Measurements from ENCODE around the gene XXYLT1. TPM values are rescaled to one million over a fixed set of nuclear protein-coding genes. Genes with fewer than 3 reads are reported as not detected.
A peak's percentile ranks its signal among the peaks of the same experiment; 100 is the strongest.

Gene XXYLT1
- polyA plus RNA-seq, 3 donors from 2014 or later: 5.3 to 15.7 (median 5.6) TPM

DNA sequence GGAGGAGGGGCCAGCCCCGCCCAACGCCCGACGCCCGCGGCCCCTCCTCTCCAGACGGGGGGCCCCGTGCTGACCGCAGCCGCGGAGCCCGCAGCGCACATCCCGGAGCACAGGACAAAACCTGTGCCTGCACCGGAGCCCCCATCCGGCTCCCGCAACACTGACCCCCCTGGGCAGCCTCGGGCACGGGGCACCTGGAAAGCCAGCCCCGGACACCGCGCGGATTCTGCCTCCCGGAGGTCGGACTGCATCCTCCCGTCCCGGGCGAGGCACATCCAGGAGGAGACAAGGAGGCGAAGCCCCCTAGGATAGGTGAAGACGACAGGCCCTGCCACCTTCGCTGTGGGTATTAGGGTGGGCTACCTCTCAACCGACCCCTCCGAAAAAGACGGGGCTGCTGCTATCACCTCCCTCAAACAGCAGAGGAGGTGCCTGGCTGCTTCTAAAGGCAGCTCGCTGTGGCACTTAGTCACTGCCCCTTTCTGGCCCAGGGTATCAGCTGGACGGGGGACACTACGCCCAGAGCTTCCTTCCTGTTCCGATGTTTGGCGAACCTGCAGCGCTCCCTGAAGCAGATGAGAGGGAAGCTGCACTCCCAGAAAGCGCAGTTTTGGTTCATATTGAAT, 10.6 kb downstream of the XXYLT1 start:
- Mint-ChIP-seq H3K4me3 (peak overlapping the region; percentile 79 to 82 (median 82)), H3K27ac (peak overlapping the region; percentile 74 to 90 (median 85)), H3K27me3 (ENCODE audit: low read depth in 3 of 3) (peaks cover 6 to 10% (median 8%) of the 10 kb centered on the region in 3 donors), H3K4me1 (peaks cover 16 to 23% of the 10 kb centered on the region in 2 donors), H3K36me3 (peaks cover 0 to 3% (median 0%) of the 10 kb centered on the region in 3 donors), H3K9me3 (no peaks in the 10 kb centered on the region)
- no peak for DNase-seq

DNA sequence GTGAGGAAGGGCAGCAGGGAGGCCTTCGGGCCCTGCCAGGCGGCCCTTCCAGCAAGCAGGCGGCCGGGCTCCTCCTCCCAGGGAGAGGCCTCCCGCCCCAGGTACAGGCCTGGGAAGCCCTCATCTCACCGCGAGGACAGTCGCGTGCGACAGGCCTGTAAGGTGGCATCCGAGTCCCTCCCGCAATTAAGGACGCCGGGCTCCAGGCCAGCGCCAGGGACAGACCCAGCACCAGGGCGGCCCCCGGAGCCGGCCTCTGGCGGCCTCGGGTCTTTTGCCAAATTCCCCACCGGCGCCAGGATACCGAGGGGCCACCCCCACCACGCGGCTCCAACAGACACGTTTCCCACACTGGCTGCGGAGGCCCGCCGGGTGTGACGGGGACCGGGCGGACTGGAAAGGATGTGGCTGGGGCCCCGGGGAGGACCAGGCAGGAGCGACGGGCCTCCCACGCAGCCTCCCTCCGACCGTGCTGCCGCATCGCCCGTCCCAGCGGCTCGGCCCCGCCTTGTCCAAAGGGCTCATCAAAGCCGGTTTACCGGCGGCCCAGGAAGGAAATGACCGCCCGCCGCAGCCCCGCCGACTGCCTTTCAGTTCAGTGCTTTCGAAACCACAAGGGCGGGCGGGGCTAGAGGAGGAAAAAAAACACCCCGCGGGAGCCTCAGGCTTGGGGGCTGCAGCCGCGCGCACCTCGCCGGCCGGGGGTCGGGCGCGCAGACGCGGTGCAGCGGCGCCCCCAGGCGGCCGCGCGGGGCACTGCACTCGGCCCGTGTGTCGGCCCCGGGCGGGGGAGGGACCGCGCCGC, 11.3 kb downstream of the XXYLT1 start:
- no peaks in the 10 kb centered on the region for H3K36me3 Mint-ChIP-seq
- peaks cover 16 to 23% of the 10 kb centered on the region in 2 donors for H3K4me1 Mint-ChIP-seq
- peak; percentile 94 to 96 (median 95) for DNase-seq
- peak overlapping the region; percentile 88 to 96 (median 90) for H3K27ac Mint-ChIP-seq
- peaks cover 6 to 10% (median 8%) of the 10 kb centered on the region in 3 donors for H3K27me3 Mint-ChIP-seq (ENCODE audit: low read depth in 3 of 3)
- H3K9me3 Mint-ChIP-seq: no peaks in the 10 kb centered on the region
- peak overlapping the region; percentile 68 to 80 (median 68) for H3K4me3 Mint-ChIP-seq

DNA sequence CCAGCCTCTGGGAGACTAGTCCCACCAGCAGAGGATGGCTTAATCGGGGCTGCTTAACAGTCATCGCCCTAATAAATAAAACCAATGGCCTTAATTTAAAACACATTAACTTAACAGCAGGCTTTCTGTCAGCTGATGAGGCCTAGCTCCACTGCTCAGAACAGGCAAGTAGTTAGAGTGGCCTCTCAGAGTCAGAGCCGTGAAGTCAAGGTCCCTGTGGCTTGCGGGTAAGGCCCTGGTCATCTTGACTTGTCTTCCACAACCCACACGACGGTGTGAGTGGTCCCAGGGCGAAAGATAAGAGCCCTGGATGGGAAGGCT, 11.8 kb downstream of the XXYLT1 start:
- DNase-seq: no peak
- Mint-ChIP-seq H3K36me3 (no peaks in the 10 kb centered on the region), H3K27me3 (ENCODE audit: low read depth in 3 of 3) (peaks cover 6 to 10% (median 7%) of the 10 kb centered on the region in 3 donors), H3K4me3 (peak overlapping the region in 4 of 5 donors; percentile 29 to 70 (median 38)), H3K4me1 (peaks cover 16 to 24% of the 10 kb centered on the region in 2 donors), H3K9me3 (no peaks in the 10 kb centered on the region), H3K27ac (peak overlapping the region; percentile 90 to 96 (median 92))

DNA sequence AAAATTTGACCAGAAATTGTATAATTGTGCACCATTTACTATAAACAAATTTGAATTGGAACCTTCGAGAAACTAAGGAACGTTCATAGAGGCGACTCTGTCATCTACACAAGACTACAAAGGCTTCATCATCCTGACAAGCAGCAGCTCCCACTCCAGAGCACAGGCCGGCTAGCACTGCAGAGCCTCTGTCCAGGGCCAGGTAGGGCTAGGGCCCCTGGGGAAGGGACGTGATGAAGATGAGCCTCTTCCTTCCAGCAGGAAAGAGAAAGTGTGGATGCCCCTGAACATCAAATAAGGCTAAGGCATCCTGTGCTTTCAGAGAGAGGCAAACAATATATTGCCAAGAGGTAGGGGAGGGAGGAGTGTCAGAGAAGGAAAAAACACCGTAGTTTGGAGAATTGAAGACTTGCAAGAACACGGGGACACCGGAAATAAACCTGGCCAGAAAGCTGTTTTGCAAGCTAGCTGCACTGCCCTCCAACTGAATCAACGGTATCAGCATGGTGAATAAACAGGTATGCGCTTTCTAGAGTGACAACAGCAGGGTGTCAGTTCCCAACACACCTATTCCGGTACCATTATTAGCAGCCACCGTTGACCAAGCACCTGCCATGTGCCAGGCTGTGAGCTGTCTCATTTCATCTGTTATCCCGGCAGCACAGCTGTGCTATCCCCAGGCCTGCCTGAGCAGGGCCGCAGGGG, 12.4 kb downstream of the XXYLT1 start:
- Mint-ChIP-seq H3K9me3 (no peaks in the 10 kb centered on the region), H3K36me3 (no peaks in the 10 kb centered on the region), H3K27me3 (ENCODE audit: low read depth in 3 of 3) (peaks cover 6 to 10% (median 7%) of the 10 kb centered on the region in 3 donors), H3K4me3 (peak overlapping the region; percentile 38 to 70 (median 54)), H3K4me1 (peaks cover 16 to 24% of the 10 kb centered on the region in 2 donors), H3K27ac (peak overlapping the region; percentile 90 to 96 (median 92))
- peak in 1 of 3 donors; percentile 7 for DNase-seq

DNA sequence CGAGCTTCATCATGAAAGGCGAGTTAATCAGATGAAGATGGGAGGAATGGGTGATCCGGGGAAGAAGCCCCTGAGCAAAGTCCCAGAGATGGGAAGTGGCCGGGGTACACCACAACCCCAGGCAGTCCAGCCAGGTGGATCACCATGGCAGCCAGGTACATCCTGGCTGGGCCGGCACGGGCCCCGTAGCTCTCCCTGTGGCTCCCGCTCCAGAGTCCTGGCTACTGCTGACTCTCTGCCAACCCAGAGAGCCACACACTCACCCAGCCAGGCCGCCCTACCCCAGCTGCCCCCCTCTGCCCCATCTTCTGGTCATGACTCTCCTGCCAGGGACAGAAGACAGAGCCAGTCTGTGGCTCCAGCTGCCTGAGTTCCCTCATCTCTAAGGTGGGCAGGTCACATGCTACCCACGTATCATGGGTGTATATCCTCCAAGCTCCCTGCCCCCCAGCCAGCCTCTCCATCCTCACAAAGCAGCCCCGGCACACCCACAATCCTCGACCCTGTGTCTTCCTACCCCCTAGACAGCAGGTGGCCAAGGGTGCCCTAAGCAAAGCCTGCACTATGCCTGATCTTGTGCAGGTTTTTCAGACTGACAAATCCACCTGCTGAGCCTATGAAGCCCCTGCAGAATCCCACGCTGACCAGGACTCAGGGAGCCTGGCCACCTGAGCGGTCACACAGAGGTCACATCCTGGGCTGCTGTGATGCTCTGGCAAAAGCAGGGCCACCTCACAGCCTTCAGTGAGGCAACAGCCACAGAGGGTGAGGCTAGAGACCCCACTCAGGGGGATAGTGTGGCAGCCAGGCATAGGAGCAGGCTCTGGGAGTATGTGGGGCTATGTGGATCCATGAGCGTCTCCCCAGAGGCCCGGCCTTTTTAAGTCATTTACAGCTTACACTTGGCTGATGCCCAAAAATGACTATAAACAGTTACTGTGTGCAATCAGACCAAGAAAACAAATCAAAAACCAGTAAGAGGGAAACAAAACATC, 13.2 kb downstream of the XXYLT1 start:
- Mint-ChIP-seq H3K27me3 (ENCODE audit: low read depth in 3 of 3) (peaks cover 6 to 10% (median 7%) of the 10 kb centered on the region in 3 donors), H3K4me3 (peak overlapping the region; percentile 17 to 70 (median 54)), H3K4me1 (peaks cover 17 to 25% of the 10 kb centered on the region in 2 donors), H3K9me3 (no peaks in the 10 kb centered on the region), H3K36me3 (no peaks in the 10 kb centered on the region), H3K27ac (peak overlapping the region; percentile 90 to 96 (median 92))
- no peak for DNase-seq

DNA sequence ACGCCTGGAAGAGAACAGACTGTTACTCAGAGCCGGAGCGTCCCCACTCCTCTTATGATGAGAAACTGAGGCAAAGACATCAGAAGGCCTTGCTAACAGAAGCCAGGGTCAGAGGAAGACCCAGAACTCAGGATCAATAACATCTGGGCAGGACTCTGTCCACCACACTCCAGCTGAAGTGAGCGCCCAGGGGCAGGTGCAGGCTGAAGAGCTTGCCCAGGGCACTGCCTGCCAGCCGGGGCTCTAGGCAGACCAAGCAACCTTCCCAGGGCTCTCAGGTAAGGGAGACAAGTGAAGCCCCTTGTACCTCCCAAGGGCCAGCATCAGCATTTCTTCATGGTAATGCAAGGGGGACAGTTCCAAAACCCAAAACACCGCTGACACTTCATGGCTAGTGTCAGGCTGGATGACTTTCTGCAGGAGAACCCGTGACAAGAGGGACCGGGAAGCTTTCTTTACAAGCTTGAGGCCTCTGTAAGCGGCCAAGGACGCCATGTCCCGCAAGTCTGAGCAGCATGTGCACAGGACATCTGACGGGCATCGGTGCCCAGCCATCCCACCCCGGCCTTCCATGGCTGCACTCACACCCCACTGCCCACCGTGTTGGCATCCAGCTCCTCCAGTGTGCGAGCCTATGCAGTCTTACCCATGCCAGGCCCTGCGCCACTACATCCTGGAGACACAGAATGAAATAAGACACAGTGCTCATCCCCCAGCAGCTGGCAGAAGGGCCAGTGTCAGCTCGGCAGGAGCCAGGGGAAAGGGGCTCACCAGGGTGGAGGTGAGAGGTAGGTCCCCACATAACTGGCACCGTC, 14.1 kb downstream of the XXYLT1 start:
- Mint-ChIP-seq H3K4me1 (peaks cover 26 to 28% of the 10 kb centered on the region in 2 donors), H3K27ac (peak overlapping the region in 2 of 6 donors; percentile 27 to 41), H3K27me3 (ENCODE audit: low read depth in 3 of 3) (peaks cover 6 to 10% (median 7%) of the 10 kb centered on the region in 3 donors), H3K9me3 (no peaks in the 10 kb centered on the region), H3K36me3 (no peaks in the 10 kb centered on the region), H3K4me3 (no peak overlapping the region)
- DNase-seq: no peak

DNA sequence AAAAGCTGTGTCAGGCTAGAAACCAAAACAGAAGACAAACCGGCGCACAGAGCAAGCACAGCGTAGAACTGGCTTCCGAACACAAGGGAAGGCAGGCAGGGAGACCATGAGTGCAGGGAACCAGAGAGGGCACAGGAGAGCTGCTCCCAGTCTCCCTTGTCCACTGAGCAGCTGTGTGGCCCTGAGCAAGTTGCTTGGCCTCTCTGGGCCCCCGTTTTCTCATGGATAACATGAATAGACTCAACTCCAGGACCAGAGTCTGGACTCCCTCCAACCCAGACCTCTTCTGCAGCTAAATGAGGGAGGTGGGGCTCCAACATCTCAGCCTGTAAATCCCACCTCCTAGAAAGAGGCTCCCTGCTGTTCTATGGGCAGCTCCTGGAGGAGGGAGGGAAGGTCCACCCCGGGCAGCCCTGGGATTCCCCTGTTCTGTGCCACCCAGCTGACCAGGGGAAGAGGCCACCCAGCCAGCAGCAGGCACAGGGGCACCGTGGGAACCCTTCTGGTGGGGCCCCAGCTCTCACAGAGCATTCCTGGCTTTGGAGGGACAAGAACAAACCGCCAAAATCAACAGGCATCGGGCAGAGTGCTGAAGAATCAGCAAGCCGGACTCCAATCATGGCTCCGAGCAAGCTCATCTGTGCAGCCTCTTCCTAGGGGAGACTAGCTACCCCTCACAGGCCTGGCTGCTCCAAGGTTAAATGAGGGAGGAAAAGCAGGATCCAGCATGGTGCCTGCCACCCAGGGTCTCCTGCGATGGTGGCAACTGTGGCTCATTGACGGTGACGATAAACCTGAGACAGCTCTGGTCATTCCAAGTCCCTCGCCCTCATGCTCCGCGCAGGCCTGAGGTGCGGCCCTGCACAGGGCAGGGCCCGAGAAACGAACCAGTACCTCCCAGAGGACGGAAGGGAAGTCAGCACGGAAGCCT, 15.1 kb downstream of the XXYLT1 start:
- peaks cover 26 to 29% of the 10 kb centered on the region in 2 donors for H3K4me1 Mint-ChIP-seq
- peaks cover 6 to 10% (median 7%) of the 10 kb centered on the region in 3 donors for H3K27me3 Mint-ChIP-seq (ENCODE audit: low read depth in 3 of 3)
- no peaks in the 10 kb centered on the region for H3K36me3 Mint-ChIP-seq
- H3K4me3 Mint-ChIP-seq: no peak overlapping the region
- no peak for DNase-seq
- no peaks in the 10 kb centered on the region for H3K9me3 Mint-ChIP-seq
- no peak overlapping the region for H3K27ac Mint-ChIP-seq

DNA sequence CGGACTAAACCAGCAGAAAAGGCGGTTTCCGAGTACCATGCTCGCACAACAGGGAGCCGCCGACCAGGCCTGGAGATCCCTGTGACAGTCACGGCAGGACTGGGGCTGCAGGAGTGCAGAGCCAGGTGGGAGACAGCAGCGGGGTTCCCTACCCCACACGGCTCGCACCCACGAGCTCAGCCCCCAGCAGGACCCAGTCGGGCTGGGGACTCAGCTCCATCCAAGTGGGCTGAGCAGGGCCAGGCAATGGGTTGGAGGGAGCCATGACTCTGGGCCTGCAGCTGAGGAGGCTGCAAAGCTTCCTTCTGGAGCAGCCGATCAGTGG, 15.8 kb downstream of the XXYLT1 start:
- Mint-ChIP-seq H3K4me1 (peaks cover 27 to 30% of the 10 kb centered on the region in 2 donors), H3K36me3 (no peaks in the 10 kb centered on the region), H3K4me3 (no peak overlapping the region), H3K27ac (peak overlapping the region in 1 of 6 donors; percentile 75), H3K9me3 (no peaks in the 10 kb centered on the region), H3K27me3 (ENCODE audit: low read depth in 3 of 3) (peaks cover 2 to 4% (median 4%) of the 10 kb centered on the region in 3 donors)
- no peak for DNase-seq

DNA sequence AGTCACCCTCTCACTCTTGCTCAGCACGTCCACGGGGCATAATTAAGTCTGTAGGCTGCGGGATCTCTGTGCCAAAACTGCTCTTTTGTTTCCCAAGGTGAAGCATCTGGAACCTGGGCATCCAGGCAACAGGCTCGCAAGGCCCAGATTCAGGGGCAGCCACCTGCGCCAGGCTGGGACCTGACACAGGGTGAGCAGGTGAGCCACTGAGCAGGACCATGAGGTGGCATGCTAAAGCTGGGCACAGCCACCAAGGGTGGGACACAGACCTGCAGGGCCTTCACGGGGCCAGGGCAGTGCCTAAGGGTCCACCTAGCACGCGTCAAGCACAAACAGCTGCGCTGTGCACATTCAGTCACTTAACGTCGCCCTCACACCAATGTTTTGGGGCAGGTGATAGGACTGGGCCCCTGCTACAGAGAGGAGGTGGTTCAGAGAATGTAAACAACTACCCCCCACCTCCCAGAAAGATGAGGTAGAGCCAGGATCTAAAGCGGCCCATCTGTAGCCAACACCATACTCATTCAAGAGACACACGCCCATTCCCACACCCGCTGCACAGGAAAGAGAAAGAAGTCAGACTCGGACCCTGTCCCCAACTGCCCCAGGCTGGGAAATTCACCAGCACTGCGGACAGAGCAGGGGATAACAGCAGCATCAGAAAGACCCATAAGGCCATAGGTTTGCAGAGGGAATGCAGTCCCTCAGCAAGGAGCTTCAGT, 16.3 kb downstream of the XXYLT1 start:
- H3K9me3 Mint-ChIP-seq: no peaks in the 10 kb centered on the region
- H3K36me3 Mint-ChIP-seq: no peaks in the 10 kb centered on the region
- H3K4me3 Mint-ChIP-seq: no peak overlapping the region
- peak overlapping the region in 3 of 6 donors; percentile 35 to 75 (median 60) for H3K27ac Mint-ChIP-seq
- peaks cover 27 to 30% of the 10 kb centered on the region in 2 donors for H3K4me1 Mint-ChIP-seq
- peaks cover 0 to 2% (median 1%) of the 10 kb centered on the region in 3 donors for H3K27me3 Mint-ChIP-seq (ENCODE audit: low read depth in 3 of 3)
- no peak for DNase-seq

DNA sequence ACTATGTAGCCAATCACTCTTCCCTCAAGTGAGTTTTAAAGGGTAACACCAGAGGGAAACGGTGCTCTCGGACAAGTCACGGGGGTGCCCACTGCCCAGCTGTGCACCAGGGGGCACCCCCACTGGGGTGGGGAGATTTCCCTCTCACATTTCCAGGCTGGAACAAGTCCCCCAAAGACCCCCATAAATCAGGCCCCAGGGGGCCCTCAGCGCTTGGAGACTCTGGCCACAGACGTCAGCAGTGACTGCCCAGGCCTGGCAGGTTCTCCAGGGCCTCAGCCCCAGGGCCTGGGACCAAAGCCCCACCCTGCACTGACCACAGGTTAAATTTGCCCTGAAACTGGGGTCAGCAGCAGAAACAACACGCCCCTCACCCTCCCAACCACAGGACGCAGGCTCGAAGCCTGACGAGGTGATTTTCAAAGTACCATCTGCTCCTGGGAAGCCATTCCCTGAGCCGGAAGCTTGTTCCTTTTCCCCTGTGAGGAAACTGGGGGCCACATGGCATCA, 17.0 kb downstream of the XXYLT1 start:
- Mint-ChIP-seq H3K27ac (no peak overlapping the region), H3K36me3 (no peaks in the 10 kb centered on the region), H3K9me3 (no peaks in the 10 kb centered on the region), H3K27me3 (ENCODE audit: low read depth in 3 of 3) (peaks cover 0 to 2% (median 0%) of the 10 kb centered on the region in 3 donors), H3K4me3 (no peak overlapping the region), H3K4me1 (peaks cover 28 to 30% of the 10 kb centered on the region in 2 donors)
- DNase-seq: no peak
